Transverse colon (tissue), 4 donors: ENCODE measurements around the gene TENT4B. TPM values are rescaled to one million over a fixed set of nuclear protein-coding genes. Genes with fewer than 3 reads are reported as not detected.

Source experiments
- DNase-seq: peaks from one replicate; pipeline ENCODE4 v3.0.0-alpha.2; 2019
- H3K27ac ChIP-seq, 4 donors: fragments of 200-600 bp; sonication (generic); 2 replicates each; pipeline ENCODE4 v1.5.1; 2016 to 2018; ENCODE audit warnings: inconsistent platforms in 4 of 4
- H3K27me3 ChIP-seq: fragments of 200-600 bp; sonication (generic); 2 replicates; pipeline ENCODE4 v1.5.1; 2017; ENCODE audit warnings: inconsistent platforms
- H3K36me3 ChIP-seq, 4 donors: fragments of 200-600 bp; sonication (generic); 2 replicates each; pipeline ENCODE4 v1.5.1; 2017 to 2019; ENCODE audit warnings: inconsistent platforms in 4 of 4
- H3K4me1 ChIP-seq, 4 donors: fragments of 200-600 bp; sonication (generic); 2 replicates each; pipeline ENCODE4 v1.5.1; 2017 to 2020; ENCODE audit warnings: inconsistent platforms in 4 of 4
- H3K4me3 ChIP-seq, 4 donors: fragments of 200-600 bp; sonication (generic); 1 replicate in 1 of 4; 2 replicates in 3 of 4; pipeline versions ENCODE4 v1.5.1 to v1.6.1; 2017 to 2019; ENCODE audit warnings: inconsistent platforms in 4 of 4
- H3K9me3 ChIP-seq, 2 donors: fragments of 200-600 bp; sonication (generic); 2 replicates each; pipeline ENCODE4 v1.5.1; 2017 to 2019; ENCODE audit warnings: inconsistent platforms in 2 of 2
- CTCF ChIP-seq, 5 experiments: fragments of 200-600 bp in 3 of 5; fragments of 450-650 bp in 2 of 5; sonication (generic) in 3 of 5; IDR thresholded peaks; 1 replicate in 2 of 5; 2 replicates in 3 of 5; pipeline ENCODE4 v1.5.1; 2016 to 2017; ENCODE audit warnings: antibody characterized with exemption in 5 of 5, inconsistent platforms in 3 of 5, mild to moderate bottlenecking in 2 of 5, moderate library complexity in 1 of 5
- EP300 ChIP-seq: sonication (generic); formaldehyde crosslinking; IDR thresholded peaks from one replicate; pipeline ENCODE4 v1.6.1; 2017; ENCODE audit warnings: antibody characterized with exemption, low read depth
- POLR2A ChIP-seq: fragments of 450-650 bp; IDR thresholded peaks from one replicate; pipeline ENCODE4 v1.6.1; 2016; ENCODE audit warnings: antibody characterized with exemption, mild to moderate bottlenecking, moderate library complexity
- POLR2AphosphoS5 ChIP-seq, 3 donors: sonication (generic); formaldehyde crosslinking; IDR thresholded peaks; one replicate each; pipeline ENCODE4 v1.6.1; 2016; ENCODE audit warnings: antibody characterized with exemption in 3 of 3
- WGBS, 2 donors: methylation state at CpG; one replicate each; pipeline ENCODE4 v1.1.5; 2018; ENCODE audit warnings: low coverage in 1 of 2; 5-methylcytosine and 5-hydroxymethylcytosine counted together
- in situ Hi-C, 4 donors: fragments of 200-750 bp; cut with MboI; loops; one replicate each; pipeline versions ENCODE4 v1.15.0 to v1.15.1; 2017; ENCODE audit warnings: low sequenced_read_pairs in 3 of 4, low pct_ligation_motif_present in 1 of 4, low pct_unique_long_range_greater_than_20kb in 1 of 4
- intact Hi-C: fragments of 100-400 bp; cut with DNase I; formaldehyde crosslinking; loops from one replicate; pipeline ENCODE4 v1.15.1; 2023; ENCODE audit warnings: low total_unique reads
- total RNA-seq, 4 donors: library from RNA; depleted of rRNA; stranded (reverse); fragments of >200 nt; gene quantifications; one replicate each; pipeline ENCODE4 v1.1.0, GENCODE V29; 2016

TENT4B gene
- total RNA-seq, 4 donors from 2014 or later = 8.2 to 18.0 (median 13.0) TPM

GRCh38 chr16:50172195-50172922, 19.3 kb downstream of the TENT4B start:
- intact Hi-C loops = no loop called here
- no peak overlapping the region for H3K27ac ChIP-seq
- no peaks in the 10 kb centered on the region for H3K9me3 ChIP-seq
- H3K4me1 ChIP-seq = peaks cover 13 to 46% (median 23%) of the 10 kb centered on the region in 4 donors
- no peak overlapping the region for H3K4me3 ChIP-seq
- DNase-seq = no peak
- H3K27me3 ChIP-seq = no peaks in the 10 kb centered on the region
- no peaks in the 10 kb centered on the region for H3K36me3 ChIP-seq
- TF ChIP-seq POLR2A (no peak), CTCF (IDR thresholded peaks at IDR 0.05) (no peak), EP300 (no peak), POLR2AphosphoS5 (IDR thresholded peaks at IDR 0.05) (no peak)
- WGBS, 2 donors = 61 to 65% methylated on average over 4 of the region's 4 CpGs
- in situ Hi-C loops = no loop called here

DNA sequence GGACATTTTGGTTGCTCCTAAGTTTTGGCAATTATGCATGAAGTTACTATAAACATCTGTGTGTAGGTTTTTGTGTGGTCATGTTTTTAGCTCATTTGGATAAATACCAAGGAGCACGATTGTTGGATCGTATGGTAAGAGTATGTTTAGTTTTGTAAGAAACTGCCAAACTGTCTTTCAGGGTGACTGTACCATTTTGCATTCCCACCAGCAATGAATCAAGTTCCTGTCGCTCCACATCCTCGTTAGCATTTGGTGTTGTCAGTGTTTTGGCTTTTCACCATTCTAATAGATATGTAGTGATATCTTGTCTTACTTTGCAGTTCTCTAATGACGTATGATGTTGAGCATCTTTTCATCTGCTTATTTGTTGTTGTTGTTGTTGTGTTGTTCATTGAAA, 20.2 kb downstream of the TENT4B start:
- Histone ChIP-seq H3K9me3 (no peaks in the 10 kb centered on the region), H3K36me3 (no peaks in the 10 kb centered on the region), H3K27ac (no peak overlapping the region), H3K4me1 (peaks cover 13 to 37% (median 19%) of the 10 kb centered on the region in 4 donors), H3K4me3 (no peak overlapping the region), H3K27me3 (no peaks in the 10 kb centered on the region)
- no peak for DNase-seq
- 70 to 76% methylated on average over 4 to 5 of the region's 5 CpGs for WGBS, 2 donors
- TF ChIP-seq POLR2AphosphoS5 (IDR thresholded peaks at IDR 0.05) = no peak
- in situ Hi-C loops = no loop called here
- intact Hi-C loops = no loop called here

GRCh38 chr16:50178491-50178941, 25.4 kb downstream of the TENT4B start:
- in situ Hi-C loops (no loop called here), intact Hi-C loops (no loop called here)
- Histone ChIP-seq H3K27me3 (no peaks in the 10 kb centered on the region), H3K4me3 (no peak overlapping the region), H3K36me3 (no peaks in the 10 kb centered on the region), H3K27ac (no peak overlapping the region), H3K4me1 (peaks cover 0 to 15% (median 6%) of the 10 kb centered on the region in 4 donors), H3K9me3 (no peaks in the 10 kb centered on the region)
- 63 to 69% methylated on average over 1 of the region's 1 CpG for WGBS, 2 donors
- no peak for DNase-seq
- no peak for TF ChIP-seq EP300
- no peak for TF ChIP-seq POLR2A
- TF ChIP-seq CTCF (IDR thresholded peaks at IDR 0.05) = no peak
- TF ChIP-seq POLR2AphosphoS5 (IDR thresholded peaks at IDR 0.05) = no peak

DNA sequence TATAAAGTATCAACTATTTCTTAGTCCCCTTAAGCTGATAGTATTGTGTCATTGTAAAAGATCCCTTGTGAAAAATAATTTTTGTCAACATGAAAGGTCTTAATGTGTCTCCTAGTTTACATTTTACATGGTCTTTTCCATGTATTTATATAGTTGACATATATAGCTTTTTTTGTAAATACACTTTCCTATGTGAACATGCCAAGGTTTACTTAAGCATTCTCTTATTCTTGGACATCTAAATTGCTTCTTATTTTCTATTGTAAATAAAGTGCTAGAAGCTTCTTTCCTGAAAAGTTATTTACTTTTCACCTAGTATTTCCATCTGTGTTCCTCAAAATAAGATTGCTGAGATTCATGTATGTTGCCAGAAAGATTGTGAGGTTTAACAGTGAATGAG, 29.3 kb downstream of the TENT4B start:
- no peak for DNase-seq
- Histone ChIP-seq H3K4me1 (peaks cover 15 to 35% (median 22%) of the 10 kb centered on the region in 4 donors), H3K27ac (peak overlapping the region in 1 of 4 donors; percentile 28), H3K36me3 (no peaks in the 10 kb centered on the region), H3K9me3 (no peaks in the 10 kb centered on the region), H3K27me3 (no peaks in the 10 kb centered on the region), H3K4me3 (no peak overlapping the region)
- TF ChIP-seq EP300 (no peak), POLR2AphosphoS5 (IDR thresholded peaks at IDR 0.05) (no peak), POLR2A (no peak), CTCF (IDR thresholded peaks at IDR 0.05) (no peak)
- in situ Hi-C loops (no loop called here), intact Hi-C loops (no loop called here)
